Activated CD4-positive, alpha-beta memory T cell treated with anti-CD3 and anti-CD28 coated beads for 36 hours (primary cell): ENCODE measurements around the gene RAB17. TPM values are rescaled to one million over a fixed set of nuclear protein-coding genes. Genes with fewer than 3 reads are reported as not detected.
A peak's percentile ranks its signal among the peaks of the same experiment; 100 is the strongest.

Source experiments
- CTCF ChIA-PET: fragments of 350-600 bp; sonication (Branson Sonifier 250); formaldehyde crosslinking; loops from one replicate; lab custom pipeline; 2021; ENCODE audit warnings: antibody characterized with exemption, inconsistent platforms; lab: Charles Lee
- POLR2A ChIA-PET: fragments of 350-600 bp; sonication (Branson Sonifier 250); formaldehyde crosslinking; loops from one replicate; lab custom pipeline; 2021; ENCODE audit warnings: antibody characterized with exemption; lab: Charles Lee
- DNase-seq: peaks from one replicate; pipeline ENCODE4 v3.0.0-alpha.2; 2020
- H3K27ac Mint-ChIP-seq: one replicate; pipeline ENCODE4 v1.8.0; 2021; ENCODE audit warnings: mixed read lengths
- H3K27me3 Mint-ChIP-seq: one replicate; pipeline ENCODE4 v1.8.0; 2021; ENCODE audit warnings: mixed read lengths
- H3K36me3 Mint-ChIP-seq: one replicate; pipeline ENCODE4 v1.8.0; 2021; ENCODE audit warnings: mixed read lengths
- H3K4me1 Mint-ChIP-seq: one replicate; pipeline ENCODE4 v1.8.0; 2021; ENCODE audit warnings: low read depth, mixed read lengths
- H3K4me3 Mint-ChIP-seq: one replicate; pipeline ENCODE4 v1.8.0; 2021; ENCODE audit warnings: mild to moderate bottlenecking, mixed read lengths
- H3K9me3 Mint-ChIP-seq: one replicate; pipeline ENCODE4 v1.8.0; 2021; ENCODE audit warnings: mixed read lengths
- intact Hi-C: fragments of 100-400 bp; cut with micrococcal nuclease; formaldehyde crosslinking; loops from one replicate; pipeline ENCODE4 v1.15.1; 2023
- total RNA-seq, 2 experiments: library from RNA; stranded (reverse); gene quantifications; one replicate each; pipeline ENCODE4 v1.2.3, GENCODE V29; 2021

The RAB17 gene
- total RNA-seq, 2 experiments from 2014 or later: not detected

DNA sequence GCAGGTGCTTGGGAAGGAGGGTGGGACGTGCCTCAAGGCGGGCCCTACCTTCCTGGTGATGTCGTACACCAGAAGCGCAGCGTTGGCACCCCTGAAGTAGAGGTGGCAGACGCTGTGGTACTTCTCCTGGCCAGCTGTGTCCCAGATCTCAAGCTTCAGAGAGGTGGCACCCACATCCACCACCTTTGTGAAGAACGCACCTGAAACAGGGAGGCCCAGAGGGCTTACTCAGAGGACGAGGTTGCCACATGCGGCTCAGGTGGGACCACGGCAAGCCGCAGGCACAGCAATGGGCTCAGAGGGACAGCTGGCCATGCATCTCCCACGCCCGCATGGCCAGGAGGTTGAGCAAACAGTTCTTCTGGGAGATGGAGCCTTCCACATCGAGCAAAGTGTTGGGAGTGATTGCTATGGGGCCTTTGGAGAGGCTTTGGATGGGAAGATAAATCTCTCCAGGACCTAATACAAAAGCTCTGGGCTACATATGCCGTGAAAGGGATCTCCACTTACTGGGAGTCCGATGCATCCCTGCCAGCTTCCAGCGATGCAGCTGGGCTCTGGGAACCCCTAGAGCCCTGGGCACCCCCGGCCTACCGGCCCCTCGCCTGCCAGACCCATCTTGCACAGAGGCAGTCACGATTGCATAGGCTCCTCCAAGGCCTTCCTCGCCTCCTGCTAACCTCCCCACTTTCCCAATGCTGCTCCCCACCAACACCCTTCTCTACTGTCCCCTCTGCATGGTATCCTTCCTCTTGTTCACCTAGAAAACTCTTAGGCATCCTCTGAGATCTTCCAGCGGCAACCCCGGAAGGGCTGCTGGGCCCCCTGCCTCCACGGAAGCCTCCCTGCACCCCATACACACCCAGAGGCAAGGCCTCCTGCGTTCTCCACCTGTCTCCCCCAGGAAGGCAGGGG is 12.3 kb downstream of the RAB17 start:
- H3K36me3 Mint-ChIP-seq: no peaks in the 10 kb centered on the region
- POLR2A ChIA-PET: no interaction called here
- peaks cover 5% of the 10 kb centered on the region for H3K4me1 Mint-ChIP-seq
- no peak for DNase-seq
- no peaks in the 10 kb centered on the region for H3K27me3 Mint-ChIP-seq
- intact Hi-C loops: no loop called here
- H3K9me3 Mint-ChIP-seq: no peaks in the 10 kb centered on the region
- CTCF ChIA-PET: interaction anchor here (8.5 kb wide), 1 partner anchor 66 kb away, joined by 399 read pairs; no protein-coding TSS in a partner anchor
- no peak overlapping the region for H3K27ac Mint-ChIP-seq
- H3K4me3 Mint-ChIP-seq: no peak overlapping the region

DNA sequence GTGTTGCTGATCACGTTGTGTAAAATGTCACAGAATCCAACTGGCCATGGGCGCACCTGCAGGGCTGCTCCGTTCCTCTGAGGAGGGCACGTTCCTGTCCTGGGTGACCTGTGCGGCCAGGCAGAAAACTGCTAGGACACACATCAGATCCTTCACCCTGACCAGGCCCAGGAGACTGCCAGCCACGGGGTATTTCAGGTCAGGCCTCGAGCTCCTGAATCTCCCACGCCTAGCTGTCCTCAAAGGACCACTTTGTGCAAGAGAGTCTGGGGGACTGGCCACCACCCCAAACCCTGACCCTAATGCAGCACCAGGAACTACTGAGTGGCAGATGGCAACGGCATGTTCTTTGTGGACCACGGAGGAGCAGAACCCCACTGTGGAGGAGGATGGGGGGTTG is 13.1 kb downstream of the RAB17 start:
- ChIA-PET POLR2A (no interaction called here), CTCF (interaction anchor here (0.6 to 8.5 kb wide), 3 partner anchors 14 to 157 kb away, joined by 3 to 399 read pairs (median 6); no protein-coding TSS in a partner anchor)
- intact Hi-C loops: no loop called here
- no peak for DNase-seq
- H3K36me3 Mint-ChIP-seq: no peaks in the 10 kb centered on the region
- no peaks in the 10 kb centered on the region for H3K9me3 Mint-ChIP-seq
- no peaks in the 10 kb centered on the region for H3K27me3 Mint-ChIP-seq
- H3K4me1 Mint-ChIP-seq: peaks cover 5% of the 10 kb centered on the region
- H3K27ac Mint-ChIP-seq: no peak overlapping the region
- no peak overlapping the region for H3K4me3 Mint-ChIP-seq

DNA sequence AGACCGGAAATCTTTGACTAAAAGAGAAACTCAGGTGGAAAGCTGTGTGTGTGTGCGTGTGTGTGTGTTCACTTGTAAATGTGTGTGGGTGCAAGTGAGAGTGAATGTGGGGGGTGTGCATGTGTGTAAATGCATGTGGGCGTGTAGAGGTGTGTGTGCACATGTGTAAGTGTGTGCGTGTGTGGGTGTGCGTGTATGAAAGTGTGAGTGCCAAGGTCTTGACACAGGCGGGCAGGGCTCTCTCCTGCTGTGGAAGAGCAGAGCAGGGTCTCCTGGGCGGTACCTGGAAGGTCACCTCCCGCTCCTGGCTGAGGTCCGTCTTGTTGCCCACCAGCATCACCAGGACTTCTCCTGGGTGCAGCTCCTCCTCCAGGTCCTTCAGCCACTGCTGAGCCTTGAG is 13.6 kb downstream of the RAB17 start:
- Mint-ChIP-seq H3K4me1 (peaks cover 5% of the 10 kb centered on the region), H3K27ac (no peak overlapping the region), H3K4me3 (no peak overlapping the region), H3K27me3 (peaks cover 1% of the 10 kb centered on the region), H3K36me3 (no peaks in the 10 kb centered on the region), H3K9me3 (no peaks in the 10 kb centered on the region)
- intact Hi-C loops: no loop called here
- POLR2A ChIA-PET: no interaction called here
- CTCF ChIA-PET: interaction anchor here (0.6 to 8.5 kb wide), 3 partner anchors 15 to 156 kb away, joined by 3 to 399 read pairs (median 6); no protein-coding TSS in a partner anchor
- DNase-seq: no peak

DNA sequence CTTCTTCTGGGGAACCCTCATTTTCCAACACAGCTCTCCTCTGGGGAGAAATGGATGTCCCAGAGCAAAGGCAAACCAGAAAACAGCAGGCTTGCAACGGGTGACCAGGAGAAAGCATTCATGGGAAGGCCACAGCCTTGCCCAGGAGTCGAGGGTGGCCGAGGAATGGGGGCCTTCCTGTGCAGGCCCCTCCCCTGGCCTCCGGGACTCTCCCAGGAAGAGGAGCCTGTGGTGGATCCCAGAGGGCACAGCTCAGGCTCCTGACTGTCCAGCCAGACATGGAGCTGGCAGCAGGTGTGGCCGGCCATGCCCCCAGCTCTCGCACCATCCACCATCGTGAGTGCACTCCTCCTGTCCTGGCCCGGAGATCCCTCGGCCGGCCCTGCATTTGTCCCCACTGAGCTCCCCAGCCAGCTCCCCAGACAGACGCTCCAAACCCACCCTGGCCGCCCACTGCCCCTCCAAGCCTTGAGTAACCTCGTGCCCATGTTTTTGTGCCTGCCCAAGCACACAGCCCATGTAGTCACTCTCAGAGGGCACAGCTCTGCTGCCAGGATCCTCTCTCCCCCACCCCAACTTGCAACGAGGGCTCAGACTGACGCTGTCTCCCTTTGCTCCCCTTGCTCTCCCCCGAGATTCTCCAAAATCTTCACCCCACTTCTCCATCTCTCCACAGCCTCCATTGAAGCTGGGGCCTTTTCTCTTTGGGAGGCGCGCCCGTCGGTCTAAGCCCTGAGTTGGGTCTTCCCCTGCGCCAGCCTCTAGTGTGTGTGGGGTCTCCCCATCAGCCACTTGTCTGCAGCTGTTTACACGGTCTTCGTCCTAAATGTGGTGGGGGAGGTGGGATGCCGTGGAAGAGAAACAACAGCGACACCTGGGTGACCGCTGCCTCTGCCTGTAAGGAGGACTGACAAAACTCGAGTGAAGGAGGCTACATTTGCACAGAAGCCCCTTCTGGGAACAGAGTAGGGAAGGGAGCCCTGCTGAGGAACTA is 14.4 kb downstream of the RAB17 start:
- POLR2A ChIA-PET: no interaction called here
- Mint-ChIP-seq H3K4me1 (peaks cover 1% of the 10 kb centered on the region), H3K4me3 (no peak overlapping the region), H3K27ac (no peak overlapping the region), H3K27me3 (peaks cover 5% of the 10 kb centered on the region), H3K36me3 (no peaks in the 10 kb centered on the region), H3K9me3 (no peaks in the 10 kb centered on the region)
- DNase-seq: no peak
- CTCF ChIA-PET: interaction anchor here (8.5 kb wide), 1 partner anchor 64 kb away, joined by 399 read pairs; no protein-coding TSS in a partner anchor
- intact Hi-C loops: no loop called here

DNA sequence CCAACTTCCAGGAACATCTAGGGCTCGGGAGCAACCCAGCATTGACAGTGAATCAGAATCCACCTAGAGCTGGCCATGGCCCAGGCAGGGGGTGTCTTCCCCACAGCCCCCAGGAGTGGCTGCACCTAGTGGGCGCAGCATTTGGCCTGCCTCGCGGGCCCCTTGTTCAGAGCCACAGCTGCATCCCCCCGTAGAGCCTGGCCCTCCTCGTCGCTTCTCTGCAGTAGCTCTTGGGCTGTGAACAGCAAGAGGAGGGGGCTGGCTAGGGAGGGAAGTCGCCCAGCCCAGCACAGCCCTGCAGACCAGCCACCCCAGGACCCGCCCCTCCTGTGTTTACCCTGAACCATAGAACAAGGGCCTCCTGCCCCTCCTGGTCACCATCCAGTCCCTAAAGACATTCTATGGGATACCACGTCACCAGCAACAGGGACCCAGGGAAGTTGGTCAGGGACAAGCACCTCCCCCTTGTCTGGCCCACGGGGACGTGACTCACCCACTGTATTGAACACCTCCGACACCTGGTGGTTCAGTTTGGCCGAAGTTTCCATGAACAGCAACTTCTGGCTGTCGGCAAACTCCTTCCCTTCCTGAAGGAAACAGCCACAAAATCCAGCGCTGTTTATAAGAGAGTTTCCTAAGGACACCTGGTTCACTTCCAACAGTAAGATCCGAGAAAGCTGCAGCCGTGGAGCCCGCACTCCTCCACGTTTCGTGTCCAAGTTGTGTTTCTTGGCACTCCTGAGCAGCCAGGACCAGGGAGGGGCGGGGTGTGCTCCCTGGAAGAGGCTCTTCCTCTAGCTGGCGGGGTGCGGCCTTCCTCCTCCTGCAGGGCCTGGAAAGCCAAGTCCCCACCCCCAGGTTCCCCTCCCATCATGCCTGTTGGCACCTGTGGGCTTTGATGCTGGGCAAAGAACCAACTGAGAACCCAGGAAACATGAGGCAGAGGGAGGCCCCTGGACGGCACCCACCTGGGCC is 15.4 kb downstream of the RAB17 start:
- Mint-ChIP-seq H3K27ac (no peak overlapping the region), H3K36me3 (no peaks in the 10 kb centered on the region), H3K27me3 (peaks cover 5% of the 10 kb centered on the region), H3K9me3 (no peaks in the 10 kb centered on the region), H3K4me3 (no peak overlapping the region), H3K4me1 (peaks cover 1% of the 10 kb centered on the region)
- DNase-seq: no peak
- POLR2A ChIA-PET: no interaction called here
- CTCF ChIA-PET: interaction anchor here (0.5 to 8.5 kb wide), 2 partner anchors 63 to 174 kb away, joined by 3 to 399 read pairs; no protein-coding TSS in a partner anchor
- intact Hi-C loops: no loop called here

DNA sequence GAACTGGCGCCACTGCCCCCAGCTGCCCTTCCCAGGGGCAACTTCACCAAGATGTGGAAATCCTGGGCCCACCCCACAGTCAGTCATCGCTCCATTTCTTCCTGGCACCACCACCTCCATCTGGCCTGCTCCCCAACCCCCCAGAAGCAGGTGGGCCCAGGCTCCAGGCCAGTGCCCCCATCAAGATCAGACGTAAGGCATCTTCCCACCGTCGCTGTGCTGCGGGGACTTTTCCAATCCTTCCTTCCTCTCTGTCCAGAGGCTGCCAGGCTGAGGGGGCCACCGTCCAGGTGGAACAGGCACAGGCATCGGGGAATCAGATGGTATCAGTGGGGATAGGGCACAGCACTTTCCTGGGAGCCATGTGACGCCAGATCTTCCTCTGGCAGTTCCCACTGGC is 16.1 kb downstream of the RAB17 start:
- DNase-seq: no peak
- ChIA-PET POLR2A (no interaction called here), CTCF (interaction anchor here (8.5 kb wide), 1 partner anchor 63 kb away, joined by 399 read pairs; no protein-coding TSS in a partner anchor)
- no peaks in the 10 kb centered on the region for H3K4me1 Mint-ChIP-seq
- no peaks in the 10 kb centered on the region for H3K9me3 Mint-ChIP-seq
- intact Hi-C loops: no loop called here
- no peak overlapping the region for H3K4me3 Mint-ChIP-seq
- H3K27ac Mint-ChIP-seq: no peak overlapping the region
- peaks cover 9% of the 10 kb centered on the region for H3K27me3 Mint-ChIP-seq
- H3K36me3 Mint-ChIP-seq: no peaks in the 10 kb centered on the region

DNA sequence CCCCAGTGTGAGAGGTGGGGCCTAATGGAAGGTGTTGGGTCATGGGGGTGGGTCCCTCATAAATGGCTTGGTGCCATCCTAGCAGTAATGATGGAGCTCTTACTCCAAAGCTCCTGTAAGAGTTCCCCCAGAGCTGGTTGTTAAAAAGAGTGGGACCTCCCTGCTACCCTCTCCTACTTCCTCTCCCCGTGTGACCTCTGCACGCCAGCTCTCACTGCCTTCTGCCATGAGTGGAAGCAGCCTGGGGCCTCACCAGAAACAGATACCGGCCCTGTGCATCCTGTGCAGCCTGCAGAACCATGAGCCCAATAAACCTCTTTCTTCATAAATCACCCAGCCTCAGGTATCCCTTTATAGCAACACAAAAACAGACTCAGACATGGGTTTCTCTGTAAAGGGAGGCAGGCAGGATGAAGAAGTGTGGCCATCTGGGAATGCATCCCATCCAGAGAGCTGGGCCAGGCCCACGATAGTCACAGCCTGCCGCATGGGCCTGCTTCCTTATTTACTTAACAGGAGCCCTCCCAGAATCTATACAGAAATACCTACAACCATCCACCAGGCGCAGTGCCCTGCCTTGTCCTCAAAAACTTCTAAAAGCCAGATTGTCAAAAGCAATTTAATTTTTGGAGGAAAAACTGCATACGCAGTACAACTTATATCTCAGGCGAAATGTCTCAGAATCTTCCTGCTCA is 16.7 kb downstream of the RAB17 start:
- DNase-seq: no peak
- POLR2A ChIA-PET: no interaction called here
- no peak overlapping the region for H3K27ac Mint-ChIP-seq
- H3K4me1 Mint-ChIP-seq: no peaks in the 10 kb centered on the region
- intact Hi-C loops: no loop called here
- CTCF ChIA-PET: interaction anchor here (0.7 to 8.5 kb wide), 7 partner anchors 12 to 419 kb away, joined by 3 to 399 read pairs (median 6); no protein-coding TSS in a partner anchor
- no peak overlapping the region for H3K4me3 Mint-ChIP-seq
- no peaks in the 10 kb centered on the region for H3K36me3 Mint-ChIP-seq
- peaks cover 3% of the 10 kb centered on the region for H3K9me3 Mint-ChIP-seq
- H3K27me3 Mint-ChIP-seq: peaks cover 13% of the 10 kb centered on the region

DNA sequence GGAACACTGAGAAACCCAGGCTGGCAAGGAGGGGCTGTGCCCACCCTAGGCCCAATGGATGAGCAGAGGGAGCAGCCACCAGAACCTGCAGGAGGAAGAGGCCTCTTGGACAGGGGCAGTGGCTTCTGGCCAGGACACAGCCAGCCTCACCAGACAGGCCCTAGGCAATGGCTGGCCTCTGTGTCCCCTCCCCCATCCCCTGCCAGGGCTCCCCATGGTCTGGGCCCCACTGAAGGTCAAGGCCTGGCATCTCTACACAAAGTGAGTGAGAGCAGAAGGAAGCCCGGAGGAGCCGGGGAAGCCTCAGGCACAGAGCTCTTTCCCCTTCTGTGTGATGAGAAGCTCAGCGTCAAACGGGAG is 17.8 kb downstream of the RAB17 start:
- no peak for DNase-seq
- Mint-ChIP-seq H3K36me3 (no peaks in the 10 kb centered on the region), H3K4me1 (no peaks in the 10 kb centered on the region), H3K4me3 (no peak overlapping the region), H3K9me3 (peaks cover 3% of the 10 kb centered on the region), H3K27ac (no peak overlapping the region), H3K27me3 (peaks cover 13% of the 10 kb centered on the region)
- intact Hi-C loops: loop anchor here (1.0 kb wide), 4 partner anchors 60 to 450 kb away; no protein-coding TSS in a partner anchor
- CTCF ChIA-PET: interaction anchor here (0.7 to 8.5 kb wide), 32 partner anchors 8 to 452 kb away, joined by 3 to 399 read pairs (median 7); partner anchors contain the start of gene RAB17
- POLR2A ChIA-PET: no interaction called here

DNA sequence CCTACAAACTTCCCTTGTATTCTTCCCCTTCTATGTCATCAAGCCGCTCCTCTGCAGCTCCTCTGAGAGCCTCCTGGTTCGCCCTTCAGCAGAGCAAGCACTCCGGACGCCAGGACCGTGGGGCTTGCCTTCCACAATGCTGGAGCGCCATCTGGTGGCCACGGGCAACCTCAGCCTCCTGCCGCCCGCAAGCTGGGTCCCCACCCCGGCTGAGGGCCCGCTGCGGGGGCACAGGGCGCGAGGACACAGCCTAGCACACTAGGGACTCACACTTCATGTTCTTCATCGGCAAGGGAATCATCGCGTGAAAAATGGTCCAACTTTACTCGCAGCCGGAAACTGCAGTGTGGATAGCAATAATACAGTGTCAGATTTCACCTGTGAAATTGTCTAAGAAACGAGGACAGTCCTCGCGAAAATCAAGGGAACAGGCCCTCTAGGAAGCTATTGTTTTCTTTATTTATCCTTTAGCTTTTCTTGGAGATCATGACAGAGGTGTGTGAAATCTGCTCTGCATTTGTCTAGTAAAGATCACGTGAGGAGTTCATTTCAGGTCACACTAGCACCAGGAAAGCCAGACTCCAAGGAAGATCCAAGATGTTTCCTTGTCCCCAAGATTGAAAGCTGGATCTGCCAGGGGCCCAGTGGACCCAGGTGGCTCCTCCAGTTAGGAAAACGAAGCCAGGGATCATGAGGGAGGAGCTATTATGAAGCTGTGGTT is 18.4 kb downstream of the RAB17 start:
- Mint-ChIP-seq H3K27me3 (peaks cover 13% of the 10 kb centered on the region), H3K27ac (no peak overlapping the region), H3K4me1 (no peaks in the 10 kb centered on the region), H3K4me3 (no peak overlapping the region), H3K9me3 (peaks cover 3% of the 10 kb centered on the region), H3K36me3 (no peaks in the 10 kb centered on the region)
- POLR2A ChIA-PET: interaction anchor here (0.6 to 0.7 kb wide), 2 partner anchors 59 to 60 kb away, joined by 3 read pairs; no protein-coding TSS in a partner anchor
- CTCF ChIA-PET: interaction anchor here (0.6 to 8.5 kb wide), 73 partner anchors 9 to 486 kb away, joined by 3 to 399 read pairs (median 4); partner anchors contain the start of genes COPS8 and RAB17
- intact Hi-C loops: loop anchor here (1.0 kb wide), 4 partner anchors 60 to 450 kb away; no protein-coding TSS in a partner anchor
- DNase-seq: peak; percentile 91

DNA sequence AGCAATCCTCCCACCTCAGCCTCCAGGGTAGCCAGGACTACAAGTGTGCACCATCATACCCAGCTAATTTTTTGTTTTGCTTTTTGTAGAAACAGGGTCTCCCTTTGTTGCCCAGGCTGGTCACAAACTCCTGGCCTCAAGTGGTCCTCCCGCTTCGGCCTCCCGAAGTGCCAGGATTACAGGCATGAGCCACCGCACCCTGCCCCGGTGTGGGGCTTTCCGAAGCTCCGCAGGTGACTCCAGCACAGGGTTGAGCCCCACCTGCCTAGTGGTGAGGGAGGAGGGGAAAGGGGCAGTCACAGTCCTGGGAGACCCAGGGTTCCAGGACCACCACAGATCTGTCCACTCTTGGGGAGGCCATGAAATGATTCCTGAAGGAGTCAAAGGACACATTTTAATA is 19.0 kb downstream of the RAB17 start:
- no peaks in the 10 kb centered on the region for H3K36me3 Mint-ChIP-seq
- ChIA-PET POLR2A (interaction anchor here (0.6 to 0.7 kb wide), 2 partner anchors 58 to 59 kb away, joined by 3 read pairs; no protein-coding TSS in a partner anchor), CTCF (interaction anchor here (0.6 to 8.5 kb wide), 65 partner anchors 9 to 486 kb away, joined by 3 to 399 read pairs (median 4); partner anchors contain the start of gene COPS8)
- peaks cover 3% of the 10 kb centered on the region for H3K9me3 Mint-ChIP-seq
- intact Hi-C loops: no loop called here
- DNase-seq: no peak
- no peaks in the 10 kb centered on the region for H3K4me1 Mint-ChIP-seq
- no peak overlapping the region for H3K27ac Mint-ChIP-seq
- peaks cover 13% of the 10 kb centered on the region for H3K27me3 Mint-ChIP-seq
- no peak overlapping the region for H3K4me3 Mint-ChIP-seq
